Measurements from ENCODE around the gene NUP107.
A peak's percentile ranks its signal among the peaks of the same experiment; 100 is the strongest.

The NUP107 gene

GRCh38 chr12:68773582-68773981 is 86.8 kb downstream of the NUP107 start:
- DNase-seq (ENCODE audit: low spot score): no peak

- DNase-seq (ENCODE audit: low spot score): no peak
Measured at GRCh38 chr12:68775121-68775630, 88.4 kb downstream of the NUP107 start.

- DNase-seq (ENCODE audit: low spot score): no peak
Measured at GRCh38 chr12:68776976-68777610, 90.3 kb downstream of the NUP107 start.

- no peak for DNase-seq (ENCODE audit: low spot score)
Measured at GRCh38 chr12:68779280-68779679, 92.5 kb downstream of the NUP107 start.

- peak; percentile 20 for DNase-seq (ENCODE audit: low spot score)
Measured at GRCh38 chr12:68780731-68781130, 94.0 kb downstream of the NUP107 start.

GRCh38 chr12:68781728-68782127 is 95.0 kb downstream of the NUP107 start:
- DNase-seq (ENCODE audit: low spot score): no peak

- DNase-seq (ENCODE audit: low spot score): no peak
Measured at GRCh38 chr12:68784015-68784414, 97.2 kb downstream of the NUP107 start.

- DNase-seq (ENCODE audit: low spot score): no peak
Measured at GRCh38 chr12:68785358-68785757, 98.6 kb downstream of the NUP107 start.

- no peak for DNase-seq (ENCODE audit: low spot score)
Measured at GRCh38 chr12:68785823-68786222, 99.0 kb downstream of the NUP107 start.

- DNase-seq (ENCODE audit: low spot score): no peak
Measured at GRCh38 chr12:68786929-68787328, 100.2 kb downstream of the NUP107 start.

- no peak for DNase-seq (ENCODE audit: low spot score)
Measured at GRCh38 chr12:68788554-68789143, 101.9 kb downstream of the NUP107 start.

GRCh38 chr12:68789144-68789878 is 102.5 kb downstream of the NUP107 start:
- DNase-seq (ENCODE audit: low spot score): no peak

GRCh38 chr12:68790081-68790951 is 103.5 kb downstream of the NUP107 start:
- DNase-seq (ENCODE audit: low spot score): no peak

GRCh38 chr12:68790952-68791234 is 104.1 kb downstream of the NUP107 start:
- DNase-seq (ENCODE audit: low spot score): no peak

- no peak for DNase-seq (ENCODE audit: low spot score)
Measured at GRCh38 chr12:68791897-68792481, 105.2 kb downstream of the NUP107 start.

- DNase-seq (ENCODE audit: low spot score): no peak
Measured at GRCh38 chr12:68792952-68793351, 106.2 kb downstream of the NUP107 start.

- no peak for DNase-seq (ENCODE audit: low spot score)
Measured at GRCh38 chr12:68793436-68793835, 106.7 kb downstream of the NUP107 start.

GRCh38 chr12:68793975-68794652 is 107.3 kb downstream of the NUP107 start:
- no peak for DNase-seq (ENCODE audit: low spot score)

- no peak for DNase-seq (ENCODE audit: low spot score)
Measured at GRCh38 chr12:68794653-68795251, 108.0 kb downstream of the NUP107 start.

All from globus pallidus (tissue), 1 donor.